Loucy (cell line): Measurements from ENCODE around the gene CEP83.

Source experiments
- EZH2phosphoT487 ChIP-seq: fragments of 200-600 bp; IDR thresholded peaks from 2 replicates; pipeline ENCODE4 v1.6.1; 2018; ENCODE audit warnings: antibody characterized with exemption, mild to moderate bottlenecking, moderate library complexity, borderline replicate concordance
- TF ChIP-seq, protein P1 (sequence below): fragments of 200-600 bp; sonication (generic); conservative IDR thresholded peaks from 2 replicates; pipeline ENCODE4 v1.5.1; 2014; ENCODE audit warnings: mild to moderate bottlenecking, antibody characterized with exemption, low read length

DNA sequence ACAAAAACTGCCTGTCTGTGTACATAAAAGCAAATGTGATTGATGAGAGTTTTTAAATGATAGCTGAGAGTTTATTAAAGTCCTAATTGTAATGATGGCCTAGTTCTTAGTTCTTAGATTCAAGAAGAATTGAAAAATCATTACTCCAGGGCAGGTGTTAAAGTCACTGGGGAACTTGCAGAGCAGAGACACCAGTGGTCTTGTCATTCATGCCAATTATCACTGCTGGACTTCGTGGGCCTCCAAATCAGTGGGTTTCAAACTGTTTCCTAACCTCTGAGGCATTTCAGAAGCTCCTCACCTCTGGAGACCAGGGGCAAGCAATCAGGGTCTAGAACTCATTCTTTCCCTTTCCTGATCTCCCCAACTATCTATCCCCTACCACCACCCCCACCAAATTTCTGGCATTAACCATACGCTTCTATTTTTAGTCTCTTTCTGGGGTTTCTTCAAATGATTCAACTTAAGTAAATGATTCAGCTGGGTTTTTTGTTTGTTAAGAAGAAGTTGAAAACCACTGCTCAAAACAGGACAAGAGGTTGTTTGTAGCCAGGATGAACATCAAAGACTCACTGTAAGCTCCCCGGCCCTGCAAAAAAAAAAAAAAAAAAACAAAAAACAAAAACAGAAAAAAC is 80.1 kb downstream of the CEP83 start:
- TF ChIP-seq, protein P1, sequence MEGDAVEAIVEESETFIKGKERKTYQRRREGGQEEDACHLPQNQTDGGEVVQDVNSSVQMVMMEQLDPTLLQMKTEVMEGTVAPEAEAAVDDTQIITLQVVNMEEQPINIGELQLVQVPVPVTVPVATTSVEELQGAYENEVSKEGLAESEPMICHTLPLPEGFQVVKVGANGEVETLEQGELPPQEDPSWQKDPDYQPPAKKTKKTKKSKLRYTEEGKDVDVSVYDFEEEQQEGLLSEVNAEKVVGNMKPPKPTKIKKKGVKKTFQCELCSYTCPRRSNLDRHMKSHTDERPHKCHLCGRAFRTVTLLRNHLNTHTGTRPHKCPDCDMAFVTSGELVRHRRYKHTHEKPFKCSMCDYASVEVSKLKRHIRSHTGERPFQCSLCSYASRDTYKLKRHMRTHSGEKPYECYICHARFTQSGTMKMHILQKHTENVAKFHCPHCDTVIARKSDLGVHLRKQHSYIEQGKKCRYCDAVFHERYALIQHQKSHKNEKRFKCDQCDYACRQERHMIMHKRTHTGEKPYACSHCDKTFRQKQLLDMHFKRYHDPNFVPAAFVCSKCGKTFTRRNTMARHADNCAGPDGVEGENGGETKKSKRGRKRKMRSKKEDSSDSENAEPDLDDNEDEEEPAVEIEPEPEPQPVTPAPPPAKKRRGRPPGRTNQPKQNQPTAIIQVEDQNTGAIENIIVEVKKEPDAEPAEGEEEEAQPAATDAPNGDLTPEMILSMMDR: no peak
- no peak for TF ChIP-seq EZH2phosphoT487
